GM23338 (cell line): ENCODE data around the gene PIKFYVE. TPM values are rescaled to one million over a fixed set of nuclear protein-coding genes. Genes with fewer than 3 reads are reported as not detected.

Experiments
- ATAC-seq: fragments of 200-7000 bp; cut with Tn5 transposase; 3 replicates; pipeline ENCODE4 v1.9.1; 2020
- DNase-seq: peaks from one replicate; pipeline ENCODE4 v3.0.0-alpha.2; 2015; ENCODE audit warnings: low spot score
- H2AFZ ChIP-seq: fragments of 200-600 bp; sonication (generic); 2 replicates; pipeline ENCODE4 v1.8.0; 2016; ENCODE audit warnings: antibody characterized with exemption, mild to moderate bottlenecking, moderate library complexity
- H3F3A ChIP-seq: fragments of 200-600 bp; sonication (generic); replicated peaks from 2 replicates; pipeline ENCODE4 v1.8.0; 2017; ENCODE audit warnings: antibody characterized with exemption, mixed run types, low read depth
- H3K27ac ChIP-seq: fragments of 200-600 bp; sonication (generic); 2 replicates; pipeline ENCODE4 v1.6.1; 2016; ENCODE audit warnings: low read depth
- H3K27me3 ChIP-seq: fragments of 200-600 bp; sonication (generic); 2 replicates; pipeline ENCODE4 v1.8.0; 2016; ENCODE audit warnings: mild to moderate bottlenecking, mixed run types, moderate library complexity; ENCODE audit not compliant: insufficient read depth
- H3K36me3 ChIP-seq: fragments of 200-600 bp; sonication (generic); 2 replicates; pipeline ENCODE4 v1.8.0; 2016; ENCODE audit warnings: mild to moderate bottlenecking; ENCODE audit not compliant: insufficient read depth
- H3K4me1 ChIP-seq: fragments of 200-600 bp; sonication (generic); 2 replicates; pipeline ENCODE4 v1.8.0; 2016; ENCODE audit warnings: mild to moderate bottlenecking, moderate library complexity; ENCODE audit not compliant: insufficient read depth
- H3K4me2 ChIP-seq: fragments of 200-600 bp; sonication (generic); 2 replicates; pipeline ENCODE4 v1.7.1; 2017; ENCODE audit warnings: mixed run types
- H3K4me3 ChIP-seq: fragments of 200-600 bp; sonication (generic); 2 replicates; pipeline ENCODE4 v1.6.1; 2016; ENCODE audit warnings: mixed run types
- H3K79me2 ChIP-seq: fragments of 200-600 bp; sonication (generic); replicated peaks from 2 replicates; pipeline ENCODE4 v1.8.0; 2017; ENCODE audit warnings: mild to moderate bottlenecking; ENCODE audit not compliant: insufficient read depth
- H3K9me2 ChIP-seq: fragments of 200-600 bp; sonication (generic); 2 replicates; pipeline ENCODE4 v1.8.0; 2017; ENCODE audit not compliant: insufficient read depth
- H4K20me1 ChIP-seq: fragments of 200-600 bp; sonication (generic); replicated peaks from 2 replicates; pipeline ENCODE4 v1.8.0; 2017; ENCODE audit warnings: mild to moderate bottlenecking; ENCODE audit not compliant: insufficient read depth
- H3K27ac Mint-ChIP-seq: 2 replicates; pipeline ENCODE4 v1.8.0; 2020; ENCODE audit warnings: inconsistent platforms, mild to moderate bottlenecking, moderate library complexity, mixed read lengths
- H3K27me3 Mint-ChIP-seq: 3 replicates; pipeline ENCODE4 v1.8.0; 2022; ENCODE audit warnings: low read depth, mild to moderate bottlenecking, moderate library complexity, mixed read lengths, inconsistent platforms; ENCODE audit not compliant: insufficient read depth, poor library complexity
- H3K36me3 Mint-ChIP-seq: 3 replicates; pipeline ENCODE4 v1.8.0; 2021; ENCODE audit warnings: low read depth, mild to moderate bottlenecking, inconsistent platforms, moderate library complexity, mixed read lengths
- H3K4me1 Mint-ChIP-seq: 3 replicates; pipeline ENCODE4 v1.8.0; 2020; ENCODE audit warnings: mild to moderate bottlenecking, inconsistent platforms, mixed read lengths
- H3K4me3 Mint-ChIP-seq: 3 replicates; pipeline ENCODE4 v1.8.0; 2021; ENCODE audit warnings: moderate library complexity, mild to moderate bottlenecking, inconsistent platforms, mixed read lengths
- H3K9me3 Mint-ChIP-seq: 3 replicates; pipeline ENCODE4 v1.8.0; 2020; ENCODE audit warnings: moderate library complexity, mild to moderate bottlenecking, inconsistent platforms, mixed read lengths
- CREB1 ChIP-seq: fragments of 250-450 bp; sonication (Bioruptor Pico); IDR thresholded peaks from 2 replicates; pipeline ENCODE4 v1.5.0; 2020; ENCODE audit warnings: low read depth, mild to moderate bottlenecking, moderate library complexity
- CTCF ChIP-seq, 2 experiments: fragments of 200-600 bp in 1 of 2; sonication (generic) in 1 of 2; conservative IDR thresholded peaks; 2 replicates each; pipeline versions ENCODE4 v1.5.1 to v1.6.1; 2016 to 2017; ENCODE audit warnings: antibody characterized with exemption in 2 of 2, low read depth in 2 of 2, mild to moderate bottlenecking in 2 of 2, moderate library complexity in 1 of 2
- ETS1 ChIP-seq: IDR thresholded peaks from 2 replicates; pipeline ENCODE4 v1.6.1; 2016; ENCODE audit warnings: antibody characterized with exemption
- EZH2 ChIP-seq: fragments of 200-600 bp; sonication (generic); IDR thresholded peaks from one replicate; pipeline ENCODE4 v1.8.0; 2017; ENCODE audit warnings: antibody characterized with exemption, mild to moderate bottlenecking, low read depth; ENCODE audit not compliant: unreplicated experiment
- EZH2phosphoT487 ChIP-seq: fragments of 200-600 bp; sonication (generic); IDR thresholded peaks from one replicate; pipeline ENCODE4 v1.8.1; 2018; ENCODE audit warnings: antibody characterized with exemption; ENCODE audit not compliant: unreplicated experiment
- JUNB ChIP-seq: IDR thresholded peaks from one replicate; pipeline ENCODE4 v1.6.1; 2016; ENCODE audit warnings: antibody characterized with exemption; ENCODE audit not compliant: unreplicated experiment
- NANOG ChIP-seq: IDR thresholded peaks from 2 replicates; pipeline ENCODE4 v1.6.1; 2016; ENCODE audit warnings: antibody characterized with exemption, borderline replicate concordance
- POLR2AphosphoS5 ChIP-seq: IDR thresholded peaks from 2 replicates; pipeline ENCODE4 v1.6.1; 2016; ENCODE audit warnings: antibody characterized with exemption, low read depth
- REST ChIP-seq: IDR thresholded peaks from one replicate; pipeline ENCODE4 v1.6.1; 2018; ENCODE audit warnings: antibody characterized with exemption; ENCODE audit not compliant: unreplicated experiment
- STAT1 ChIP-seq: IDR thresholded peaks from one replicate; pipeline ENCODE4 v1.6.1; 2016; ENCODE audit warnings: antibody characterized with exemption; ENCODE audit not compliant: unreplicated experiment
- ZNF114 ChIP-seq: fragments of 250-450 bp; sonication (Bioruptor Pico); IDR thresholded peaks from 2 replicates; pipeline ENCODE4 v1.5.0; 2020; ENCODE audit warnings: mild to moderate bottlenecking, moderate library complexity
- ZNF331 ChIP-seq: fragments of 250-450 bp; sonication (Bioruptor Pico); IDR thresholded peaks from 2 replicates; pipeline ENCODE4 v1.5.0; 2020; ENCODE audit warnings: low read depth, mild to moderate bottlenecking, moderate library complexity
- ZNF462 ChIP-seq: fragments of 250-450 bp; sonication (Bioruptor Pico); IDR thresholded peaks from 2 replicates; pipeline ENCODE4 v1.5.0; 2020; ENCODE audit warnings: mild to moderate bottlenecking, moderate library complexity
- polyA plus RNA-seq: library from polyadenylated mRNA; unstranded; fragments of >200 nt; fragmentation: Nextera tagmentation; extraction: Ambion mirVana; gene quantifications from 2 replicates; pipeline ENCODE4 v1.2.1, GENCODE V29; 2016
- total RNA-seq: library from RNA; depleted of rRNA; stranded (reverse); fragments of >200 nt; shearing (Covaris generic); gene quantifications from 2 replicates; pipeline ENCODE4 v1.2.3, GENCODE V29; 2014

PIKFYVE gene
- total and polyA plus RNA-seq, 2 experiments from 2014 or later = 15.1 to 48.0 TPM

- Mint-ChIP-seq H3K27me3 (peaks cover 4% of the 10 kb centered on the region), H3K27ac (no peak overlapping the region), H3K4me1 (no peaks in the 10 kb centered on the region), H3K36me3 (peaks cover 55% of the 10 kb centered on the region), H3K4me3 (no peak overlapping the region), H3K9me3 (peaks cover 27% of the 10 kb centered on the region; the same call in 2 of the 3 replicates)
- Histone ChIP-seq H3K4me3 (no peak overlapping the region), H3K4me2 (no peak overlapping the region), H3K9me2 (no peaks in the 10 kb centered on the region), H4K20me1 (0 out of 2 replicates have a peak, but pooled peaks cover 3% of the 10 kb centered on the region), H3K4me1 (no peaks in the 10 kb centered on the region), H2AFZ (no peak overlapping the region), H3K79me2 (no peaks in the 10 kb centered on the region), H3K36me3 (peaks cover 36% of the 10 kb centered on the region), H3K27ac (peak overlapping the region; percentile 61), H3F3A (peaks cover 21% of the 10 kb centered on the region), H3K27me3 (no peaks in the 10 kb centered on the region)
- TF ChIP-seq REST = no peak
- no peak for TF ChIP-seq POLR2AphosphoS5
- no peak for TF ChIP-seq ZNF331 (CRISPR knock-in tag)
- TF ChIP-seq CTCF (conservative IDR thresholded peaks at IDR 0.05; ENCODE audit: low read depth in 2 of 2) = no peak
- TF ChIP-seq JUNB = no peak
- no peak for TF ChIP-seq ZNF462
- TF ChIP-seq ETS1 = no peak
- no peak for TF ChIP-seq EZH2
- no peak for TF ChIP-seq CREB1 (CRISPR knock-in tag)
- no peak for TF ChIP-seq NANOG
- no peak for TF ChIP-seq ZNF114
- no peak for TF ChIP-seq EZH2phosphoT487
- no peak for TF ChIP-seq STAT1
- no peak; the same call in 2 of the 3 replicates for ATAC-seq
- DNase-seq = no peak
Observed at GRCh38 chr2:208234786-208235185, 31.3 kb upstream of the PIKFYVE start.
